NCI-H2227 treated with DMSO at 0.1 percent for 48 hours (cell line): ENCODE results near the gene SERTAD1.

Experiments used
- DNase-seq: peaks from one replicate; lab custom pipeline; 2025; lab: John Stamatoyannopoulos, UW

The SERTAD1 gene

GRCh38 chr19:40400559-40400958 is 25.2 kb downstream of the SERTAD1 start:
- DNase-seq = no peak

GRCh38 chr19:40398417-40399131 is 27.2 kb downstream of the SERTAD1 start:
- peak; percentile 98 for DNase-seq

GRCh38 chr19:40397568-40397906 is 28.3 kb downstream of the SERTAD1 start:
- no peak for DNase-seq

- DNase-seq = no peak
Observed at GRCh38 chr19:40396886-40397567, 28.8 kb downstream of the SERTAD1 start.

GRCh38 chr19:40395956-40396355 is 29.8 kb downstream of the SERTAD1 start:
- DNase-seq = no peak

- DNase-seq = no peak
Observed at GRCh38 chr19:40394816-40395210, 31.0 kb downstream of the SERTAD1 start.

- DNase-seq = no peak
Observed at GRCh38 chr19:40393894-40394815, 31.6 kb downstream of the SERTAD1 start.

GRCh38 chr19:40392894-40393517 is 32.8 kb downstream of the SERTAD1 start:
- DNase-seq = no peak

GRCh38 chr19:40392123-40392522 is 33.7 kb downstream of the SERTAD1 start:
- no peak for DNase-seq

GRCh38 chr19:40390084-40390742 is 35.6 kb downstream of the SERTAD1 start, which contains the start of gene HIPK4:
HIPK4 (minus strand) TSS chr19:40390181; CDS start chr19:40389902, 279 bp downstream.
- no peak for DNase-seq

GRCh38 chr19:40389404-40390083 is 36.2 kb downstream of the SERTAD1 start:
- no peak for DNase-seq

GRCh38 chr19:40388481-40388880 is 37.3 kb downstream of the SERTAD1 start:
- DNase-seq = no peak

GRCh38 chr19:40387155-40387554 is 38.6 kb downstream of the SERTAD1 start:
- no peak for DNase-seq

GRCh38 chr19:40383668-40384248 is 42.0 kb downstream of the SERTAD1 start:
- no peak for DNase-seq

- DNase-seq = no peak
Observed at GRCh38 chr19:40381321-40381720, 44.5 kb downstream of the SERTAD1 start.

- DNase-seq = no peak
Observed at GRCh38 chr19:40380199-40381037, 45.4 kb downstream of the SERTAD1 start.

- no peak for DNase-seq
Observed at GRCh38 chr19:40379446-40380198, 46.2 kb downstream of the SERTAD1 start.

GRCh38 chr19:40378509-40378908 is 47.3 kb downstream of the SERTAD1 start:
- no peak for DNase-seq

- no peak for DNase-seq
Observed at GRCh38 chr19:40377876-40378385, 47.9 kb downstream of the SERTAD1 start.
